ENCODE measurements around the gene KANK2. TPM values are rescaled to one million over a fixed set of nuclear protein-coding genes. Genes with fewer than 3 reads are reported as not detected.

The KANK2 gene
- polyA plus RNA-seq, 1 donor from 2014 or later, result 0.25 TPM

- Histone ChIP-seq H4K20me1 (ENCODE audit: insufficient read depth) (no peaks in the 10 kb centered on the region), H3F3A (ENCODE audit: insufficient read depth, low read length, poor library complexity, severe bottlenecking) (no peaks in the 10 kb centered on the region), H3K27ac (ENCODE audit: low read length) (no peak overlapping the region), H3K9me3 (ENCODE audit: low read length) (no peaks in the 10 kb centered on the region), H3K4me2 (ENCODE audit: low read length) (no peak overlapping the region), H2AFZ (ENCODE audit: low read depth, low read length) (no peak overlapping the region), H3K79me2 (replicated peaks; ENCODE audit: insufficient read depth, low read length) (no peaks in the 10 kb centered on the region), H3K36me3 (ENCODE audit: insufficient read depth, low read length) (no peaks in the 10 kb centered on the region), H3K27me3 (ENCODE audit: insufficient read depth, low read depth, low read length) (peaks cover 5% of the 10 kb centered on the region), H3K9ac (ENCODE audit: low read length) (no peak overlapping the region), H3K4me3 (ENCODE audit: low read length) (no peak overlapping the region), H3K9me2 (ENCODE audit: insufficient read depth, low read length) (no peaks in the 10 kb centered on the region)
- TF ChIP-seq CTCF (IDR thresholded peaks at IDR 0.05; ENCODE audit: poor library complexity, severe bottlenecking) (no peak), MXI1 (conservative IDR thresholded peaks at IDR 0.05; ENCODE audit: poor library complexity, severe bottlenecking) (no peak), SMC3 (conservative IDR thresholded peaks at IDR 0.05; ENCODE audit: poor library complexity) (no peak), POLR2AphosphoS5 (IDR thresholded peaks at IDR 0.05) (no peak), EZH2 (IDR thresholded peaks at IDR 0.05; ENCODE audit: borderline replicate concordance, insufficient read depth, low read length, poor library complexity, severe bottlenecking) (no peak), EP300 (conservative IDR thresholded peaks at IDR 0.05; ENCODE audit: poor library complexity, severe bottlenecking) (no peak), REST (IDR thresholded peaks at IDR 0.05; ENCODE audit: borderline replicate concordance) (no peak), RAD21 (conservative IDR thresholded peaks at IDR 0.05) (no peak), TAF1 (IDR thresholded peaks at IDR 0.05; ENCODE audit: low read depth) (no peak)
Measured at GRCh38 chr19:11201791-11202190, 4.4 kb upstream of the KANK2 start.

GRCh38 chr19:11200931-11201330 lies 3.6 kb upstream of the KANK2 start:
- Histone ChIP-seq H3K9ac (ENCODE audit: low read length) (no peak overlapping the region), H3K4me3 (ENCODE audit: low read length) (no peak overlapping the region), H3K79me2 (replicated peaks; ENCODE audit: insufficient read depth, low read length) (no peaks in the 10 kb centered on the region), H3K9me3 (ENCODE audit: low read length) (no peaks in the 10 kb centered on the region), H3K27ac (ENCODE audit: low read length) (no peak overlapping the region), H4K20me1 (ENCODE audit: insufficient read depth) (no peaks in the 10 kb centered on the region), H3K27me3 (ENCODE audit: insufficient read depth, low read depth, low read length) (peaks cover 10% of the 10 kb centered on the region), H3K4me2 (ENCODE audit: low read length) (no peak overlapping the region), H2AFZ (ENCODE audit: low read depth, low read length) (no peak overlapping the region), H3F3A (ENCODE audit: insufficient read depth, low read length, poor library complexity, severe bottlenecking) (no peaks in the 10 kb centered on the region), H3K9me2 (ENCODE audit: insufficient read depth, low read length) (no peaks in the 10 kb centered on the region), H3K36me3 (ENCODE audit: insufficient read depth, low read length) (no peaks in the 10 kb centered on the region)
- no peak for TF ChIP-seq MXI1 (conservative IDR thresholded peaks at IDR 0.05; ENCODE audit: poor library complexity, severe bottlenecking)
- TF ChIP-seq TAF1 (IDR thresholded peaks at IDR 0.05; ENCODE audit: low read depth), result no peak
- TF ChIP-seq RAD21 (conservative IDR thresholded peaks at IDR 0.05), result no peak
- no peak for TF ChIP-seq POLR2AphosphoS5 (IDR thresholded peaks at IDR 0.05)
- TF ChIP-seq CTCF (IDR thresholded peaks at IDR 0.05; ENCODE audit: poor library complexity, severe bottlenecking), result no peak
- TF ChIP-seq REST (IDR thresholded peaks at IDR 0.05; ENCODE audit: borderline replicate concordance), result no peak
- no peak for TF ChIP-seq EP300 (conservative IDR thresholded peaks at IDR 0.05; ENCODE audit: poor library complexity, severe bottlenecking)
- TF ChIP-seq EZH2 (IDR thresholded peaks at IDR 0.05; ENCODE audit: borderline replicate concordance, insufficient read depth, low read length, poor library complexity, severe bottlenecking), result no peak
- TF ChIP-seq SMC3 (conservative IDR thresholded peaks at IDR 0.05; ENCODE audit: poor library complexity), result no peak
